Activated naive CD4-positive, alpha-beta T cell treated with Interleukin-2 at 50 U/mL for 16 hours (primary cell): Measurements from ENCODE around the gene KREMEN1.

Source experiments
- DNase-seq: peaks from one replicate; pipeline ENCODE4 v3.0.0-alpha.2; 2020

Gene KREMEN1

GRCh38 chr22:29049655-29050263, 23.1 kb upstream of the KREMEN1 start:
- DNase-seq: no peak

- DNase-seq: no peak
Measured at GRCh38 chr22:29050457-29050856, 22.4 kb upstream of the KREMEN1 start.

GRCh38 chr22:29053048-29053702, 19.7 kb upstream of the KREMEN1 start:
- no peak for DNase-seq

- DNase-seq: no peak
Measured at GRCh38 chr22:29054251-29054767, 18.5 kb upstream of the KREMEN1 start.

- no peak for DNase-seq
Measured at GRCh38 chr22:29055192-29055830, 17.5 kb upstream of the KREMEN1 start.

- DNase-seq: no peak
Measured at GRCh38 chr22:29056472-29056871, 16.4 kb upstream of the KREMEN1 start.

- DNase-seq: no peak
Measured at GRCh38 chr22:29060251-29060869, 12.5 kb upstream of the KREMEN1 start.

- DNase-seq: no peak
Measured at GRCh38 chr22:29060931-29061330, 11.9 kb upstream of the KREMEN1 start.

GRCh38 chr22:29061773-29062172, 11.1 kb upstream of the KREMEN1 start, which contains the start of gene C22orf31:
Gene C22orf31 (minus strand): TSS chr22:29061831. CDS start chr22:29061792, 39 bp downstream.
- no peak for DNase-seq

GRCh38 chr22:29062286-29062821, 10.5 kb upstream of the KREMEN1 start:
- DNase-seq: no peak

- DNase-seq: no peak
Measured at GRCh38 chr22:29065468-29066190, 7.2 kb upstream of the KREMEN1 start.

GRCh38 chr22:29069463-29069862, 3.4 kb upstream of the KREMEN1 start:
- DNase-seq: no peak

GRCh38 chr22:29070490-29070889, 2.3 kb upstream of the KREMEN1 start:
- no peak for DNase-seq

- DNase-seq: peak; percentile 28
Measured at GRCh38 chr22:29071261-29072045, 1.4 kb upstream of the KREMEN1 start.

GRCh38 chr22:29072193-29072978, 449 bp upstream of the KREMEN1 start:
- DNase-seq: peak; percentile 83

GRCh38 chr22:29073618-29074275, 912 bp downstream of the KREMEN1 start:
- peak; percentile 23 for DNase-seq

- DNase-seq: no peak
Measured at GRCh38 chr22:29074276-29074772, 1.5 kb downstream of the KREMEN1 start.

GRCh38 chr22:29078036-29078868, 5.4 kb downstream of the KREMEN1 start:
- DNase-seq: no peak

- no peak for DNase-seq
Measured at GRCh38 chr22:29078869-29079207, 6.0 kb downstream of the KREMEN1 start.
